Liver (tissue), 9 donors: ENCODE results near the gene HIVEP3. TPM values are rescaled to one million over a fixed set of nuclear protein-coding genes. Genes with fewer than 3 reads are reported as not detected.

ENCODE experiments used
- DNase-seq: peaks from one replicate; pipeline ENCODE4 v3.0.0-alpha.2; 2017; ENCODE audit warnings: low spot score
- H3K27ac ChIP-seq, 2 donors: one replicate each; pipeline ENCODE4 v1.7.0; 2013; ENCODE audit warnings: inconsistent platforms in 2 of 2, low read length in 2 of 2, control low read depth in 1 of 2, low read depth in 1 of 2, mild to moderate bottlenecking in 1 of 2
- H3K27me3 ChIP-seq, 4 donors: one replicate each; pipeline versions ENCODE4 v1.6.1 to v1.7.0; 2013; ENCODE audit warnings: low read length in 3 of 4, inconsistent platforms in 1 of 4, mild to moderate bottlenecking in 1 of 4, moderate library complexity in 1 of 4; ENCODE audit not compliant: control insufficient read depth in 4 of 4, insufficient read depth in 4 of 4
- H3K36me3 ChIP-seq, 4 donors: one replicate each; pipeline versions ENCODE4 v1.6.1 to v1.7.0; 2013; ENCODE audit warnings: low read length in 3 of 4, mild to moderate bottlenecking in 3 of 4, low read depth in 1 of 4, moderate library complexity in 1 of 4; ENCODE audit not compliant: control insufficient read depth in 4 of 4, insufficient read depth in 3 of 4
- H3K4me1 ChIP-seq, 4 donors: one replicate each; pipeline versions ENCODE4 v1.6.1 to v1.7.0; 2013; ENCODE audit warnings: low read length in 3 of 4, mild to moderate bottlenecking in 3 of 4, moderate library complexity in 1 of 4; ENCODE audit not compliant: control insufficient read depth in 4 of 4, insufficient read depth in 4 of 4
- H3K4me3 ChIP-seq, 3 donors: one replicate each; pipeline versions ENCODE4 v1.6.1 to v1.7.0; 2013; ENCODE audit warnings: low read length in 3 of 3, control low read depth in 1 of 3, low read depth in 1 of 3, mild to moderate bottlenecking in 1 of 3
- H3K9ac ChIP-seq, 2 donors: one replicate each; pipeline ENCODE4 v1.7.0; 2013; ENCODE audit warnings: low read length in 2 of 2, mild to moderate bottlenecking in 2 of 2, moderate library complexity in 2 of 2, control low read depth in 1 of 2, low read depth in 1 of 2
- H3K9me3 ChIP-seq, 4 donors: one replicate each; pipeline versions ENCODE4 v1.6.1 to v1.7.0; 2013; ENCODE audit warnings: low read length in 3 of 4; ENCODE audit not compliant: control insufficient read depth in 4 of 4
- ATF3 ChIP-seq: IDR thresholded peaks from 2 replicates; pipeline ENCODE4 v1.6.1; 2016; ENCODE audit warnings: antibody characterized with exemption
- CTCF ChIP-seq: fragments of 150-350 bp; IDR thresholded peaks from 2 replicates; pipeline ENCODE4 v1.5.1; 2017; ENCODE audit warnings: improper control_type of control experiment, low read depth, low read length; ENCODE audit not compliant: missing input control
- EGR1 ChIP-seq, 2 donors: IDR thresholded peaks; 2 replicates each; pipeline ENCODE4 v1.6.1; 2016 to 2018; ENCODE audit warnings: antibody characterized with exemption in 2 of 2, low read depth in 2 of 2
- FOXA1 ChIP-seq: IDR thresholded peaks from 2 replicates; pipeline ENCODE4 v1.6.1; 2016; ENCODE audit warnings: antibody characterized with exemption
- FOXA2 ChIP-seq: IDR thresholded peaks from 2 replicates; pipeline ENCODE4 v1.6.1; 2016; ENCODE audit warnings: antibody characterized with exemption
- GABPA ChIP-seq, 2 donors: IDR thresholded peaks in 1 of 2; conservative IDR thresholded peaks in 1 of 2; 2 replicates each; pipeline ENCODE4 v1.6.1; 2016; ENCODE audit warnings: antibody characterized with exemption in 2 of 2, mild to moderate bottlenecking in 1 of 2, moderate library complexity in 1 of 2
- HNF4A ChIP-seq, 2 donors: conservative IDR thresholded peaks; 2 replicates each; pipeline ENCODE4 v1.6.1; 2016; ENCODE audit warnings: antibody characterized with exemption in 2 of 2, mild to moderate bottlenecking in 2 of 2
- HNF4G ChIP-seq: IDR thresholded peaks from 2 replicates; pipeline ENCODE4 v1.6.1; 2016; ENCODE audit warnings: antibody characterized with exemption
- JUND ChIP-seq, 2 donors: IDR thresholded peaks; 2 replicates each; pipeline ENCODE4 v1.6.1; 2016; ENCODE audit warnings: antibody characterized with exemption in 2 of 2
- MAX ChIP-seq: IDR thresholded peaks from 2 replicates; pipeline ENCODE4 v1.6.1; 2016; ENCODE audit warnings: antibody characterized with exemption
- NR2F2 ChIP-seq: IDR thresholded peaks from 2 replicates; pipeline ENCODE4 v1.6.1; 2016; ENCODE audit warnings: antibody characterized with exemption
- RAD21 ChIP-seq, 2 donors: IDR thresholded peaks; 2 replicates each; pipeline ENCODE4 v1.6.1; 2016; ENCODE audit warnings: antibody characterized with exemption in 2 of 2, mild to moderate bottlenecking in 2 of 2
- REST ChIP-seq: IDR thresholded peaks from 2 replicates; pipeline ENCODE4 v1.6.1; 2016; ENCODE audit warnings: antibody characterized with exemption, mild to moderate bottlenecking
- SP1 ChIP-seq: IDR thresholded peaks from 2 replicates; pipeline ENCODE4 v1.6.1; 2018; ENCODE audit warnings: antibody characterized with exemption, mild to moderate bottlenecking
- TAF1 ChIP-seq: conservative IDR thresholded peaks from 2 replicates; pipeline ENCODE4 v1.6.1; 2016; ENCODE audit warnings: antibody characterized with exemption, mild to moderate bottlenecking
- YY1 ChIP-seq: IDR thresholded peaks from 2 replicates; pipeline ENCODE4 v1.6.1; 2016; ENCODE audit warnings: antibody characterized with exemption, mild to moderate bottlenecking
- WGBS: extraction: QIAGEN DNeasy Blood & Tissue Kit; methylation state at CpG from one replicate; pipeline ENCODE4 v1.1.7; 2013; 5-methylcytosine and 5-hydroxymethylcytosine counted together
- polyA plus RNA-seq, 2 donors: library from polyadenylated mRNA; stranded (reverse) in 1 of 2; unstranded in 1 of 2; fragments of 200-250 nt in 1 of 2; fragments of >200 nt in 1 of 2; fragmentation: Nextera tagmentation in 1 of 2; extraction: Ambion mirVana in 1 of 2; gene quantifications; one replicate each; pipeline versions ENCODE4 v1.2.1 to v1.2.3, GENCODE V29; 2013 to 2015
- total RNA-seq, 2 donors: library from RNA; depleted of rRNA; stranded (reverse); fragments of >200 nt; gene quantifications; one replicate each; pipeline ENCODE4 v1.2.3, GENCODE V29; 2014
- donor health status: healthy.
- donor health status: healthy.
- donor health status: healthy.
- donor health status: healthy.
- donor health status: healthy.

Gene HIVEP3
- total and polyA plus RNA-seq, 4 donors, result 0.93 to 1.6 (median 1.4) TPM

GRCh38 chr1:41475859-41476567 is 442.7 kb downstream of the HIVEP3 start:
- H3K27ac ChIP-seq, result peak overlapping the region; percentile 32 to 73
- no peak overlapping the region for H3K4me3 ChIP-seq
- no peak for TF ChIP-seq TAF1
- no peak for TF ChIP-seq HNF4G
- no peak for TF ChIP-seq CTCF
- TF ChIP-seq FOXA1, result no peak
- H3K4me1 ChIP-seq, result peaks cover 9 to 34% (median 26%) of the 10 kb centered on the region in 4 donors
- no peak overlapping the region for H3K9ac ChIP-seq
- H3K9me3 ChIP-seq, result no peaks in the 10 kb centered on the region
- WGBS, result 65% methylated on average over 8 of the region's 8 CpGs
- no peak for DNase-seq
- H3K36me3 ChIP-seq, result no peaks in the 10 kb centered on the region
- no peaks in the 10 kb centered on the region for H3K27me3 ChIP-seq

GRCh38 chr1:41475346-41475745 is 443.4 kb downstream of the HIVEP3 start:
- no peak for DNase-seq
- no peak overlapping the region for H3K9ac ChIP-seq
- H3K27me3 ChIP-seq, result no peaks in the 10 kb centered on the region
- H3K4me3 ChIP-seq, result no peak overlapping the region
- 87% methylated on average over 4 of the region's 4 CpGs for WGBS
- H3K36me3 ChIP-seq, result no peaks in the 10 kb centered on the region
- no peak for TF ChIP-seq EGR1 (IDR thresholded peaks at IDR 0.05; ENCODE audit: low read depth in 2 of 2)
- TF ChIP-seq RAD21 (IDR thresholded peaks at IDR 0.05), result no peak
- no peak for TF ChIP-seq YY1
- no peak for TF ChIP-seq HNF4G
- no peak for TF ChIP-seq HNF4A (conservative IDR thresholded peaks at IDR 0.05)
- no peak for TF ChIP-seq FOXA2
- no peak for TF ChIP-seq FOXA1
- no peak for TF ChIP-seq JUND (IDR thresholded peaks at IDR 0.05)
- no peak for TF ChIP-seq ATF3
- no peak for TF ChIP-seq CTCF
- TF ChIP-seq GABPA (IDR thresholded peaks at IDR 0.05 in 1 of 2, conservative IDR thresholded peaks at IDR 0.05 in 1 of 2), result no peak
- TF ChIP-seq MAX, result no peak
- TF ChIP-seq NR2F2, result no peak
- TF ChIP-seq SP1, result no peak
- TF ChIP-seq TAF1, result no peak
- TF ChIP-seq REST, result no peak
- no peak overlapping the region for H3K27ac ChIP-seq
- no peaks in the 10 kb centered on the region for H3K9me3 ChIP-seq
- H3K4me1 ChIP-seq, result peaks cover 9 to 30% (median 25%) of the 10 kb centered on the region in 4 donors
